H9 (cell line): ENCODE measurements around the gene GMPR. TPM values are rescaled to one million over a fixed set of nuclear protein-coding genes. Genes with fewer than 3 reads are reported as not detected.

Source experiments
- DNase-seq: peaks from one replicate; pipeline ENCODE4 v3.0.0-alpha.2; 2017
- H2AFZ ChIP-seq: one replicate; pipeline ENCODE4 v1.6.1; 2013; ENCODE audit warnings: mild to moderate bottlenecking, low read length, control low read depth, moderate library complexity
- H2AK5ac ChIP-seq: 2 replicates; pipeline ENCODE4 v1.6.1; 2013; ENCODE audit warnings: low read length, control low read depth, mixed read lengths; ENCODE audit not compliant: insufficient read length
- H2BK120ac ChIP-seq: one replicate; pipeline ENCODE4 v1.6.1; 2013; ENCODE audit warnings: low read depth, mild to moderate bottlenecking, low read length, control low read depth, inconsistent platforms; ENCODE audit not compliant: poor library complexity, severe bottlenecking
- H2BK12ac ChIP-seq: 2 replicates; pipeline ENCODE4 v1.6.1; 2013; ENCODE audit warnings: low read length, control low read depth, mixed read lengths, low read depth; ENCODE audit not compliant: insufficient read length
- H2BK15ac ChIP-seq: 2 replicates; pipeline ENCODE4 v1.6.1; 2013; ENCODE audit warnings: low read depth, low read length, control low read depth
- H2BK20ac ChIP-seq: one replicate; pipeline ENCODE4 v1.6.1; 2013; ENCODE audit warnings: low read depth, mild to moderate bottlenecking, low read length, control low read depth, inconsistent platforms; ENCODE audit not compliant: poor library complexity, severe bottlenecking
- H2BK5ac ChIP-seq: 2 replicates; pipeline ENCODE4 v1.6.1; 2013; ENCODE audit warnings: low read length, control low read depth, mixed read lengths; ENCODE audit not compliant: insufficient read length
- H3K14ac ChIP-seq: 2 replicates; pipeline ENCODE4 v1.6.1; 2013; ENCODE audit warnings: low read length, control low read depth; ENCODE audit not compliant: insufficient read depth
- H3K18ac ChIP-seq: 2 replicates; pipeline ENCODE4 v1.6.1; 2013; ENCODE audit warnings: low read depth, mild to moderate bottlenecking, mixed read lengths, low read length, control low read depth; ENCODE audit not compliant: insufficient read length
- H3K23ac ChIP-seq: 2 replicates; pipeline ENCODE4 v1.6.1; 2013; ENCODE audit warnings: low read length, control low read depth, mixed read lengths, low read depth; ENCODE audit not compliant: insufficient read length
- H3K23me2 ChIP-seq: 2 replicates; pipeline ENCODE4 v1.6.1; 2013; ENCODE audit warnings: low read depth, mild to moderate bottlenecking, mixed read lengths, low read length, control low read depth; ENCODE audit not compliant: insufficient read length, poor library complexity, severe bottlenecking
- H3K27ac ChIP-seq: 2 replicates; pipeline ENCODE4 v1.5.1; 2013; ENCODE audit warnings: low read length, control low read depth, mixed read lengths, low read depth; ENCODE audit not compliant: insufficient read length
- H3K27me3 ChIP-seq: 2 replicates; pipeline ENCODE4 v1.6.1; 2013; ENCODE audit warnings: low read length, control low read depth, inconsistent platforms; ENCODE audit not compliant: insufficient read depth
- H3K4ac ChIP-seq: 2 replicates; pipeline ENCODE4 v1.6.1; 2013; ENCODE audit warnings: low read depth, mild to moderate bottlenecking, control low read depth, inconsistent platforms, low read length, moderate library complexity
- H3K4me1 ChIP-seq: 2 replicates; pipeline ENCODE4 v1.6.1; 2013; ENCODE audit warnings: low read length, control low read depth, inconsistent platforms; ENCODE audit not compliant: insufficient read depth
- H3K4me2 ChIP-seq: 2 replicates; pipeline ENCODE4 v1.6.1; 2013; ENCODE audit warnings: low read length, control low read depth, mixed read lengths; ENCODE audit not compliant: insufficient read length, insufficient read depth
- H3K56ac ChIP-seq: 2 replicates; pipeline ENCODE4 v1.6.1; 2013; ENCODE audit warnings: low read depth, mild to moderate bottlenecking, mixed read lengths, low read length, control low read depth; ENCODE audit not compliant: insufficient read length
- H3K79me1 ChIP-seq: 2 replicates; pipeline ENCODE4 v1.6.1; 2013; ENCODE audit warnings: low read depth, mild to moderate bottlenecking, moderate library complexity, low read length, control low read depth, inconsistent platforms; ENCODE audit not compliant: insufficient read depth, poor library complexity, severe bottlenecking
- H3K79me2 ChIP-seq: 2 replicates; pipeline ENCODE4 v1.6.1; 2013; ENCODE audit warnings: low read length, control low read depth, inconsistent platforms; ENCODE audit not compliant: insufficient read depth
- H3K9ac ChIP-seq: 2 replicates; pipeline ENCODE4 v1.6.1; 2013; ENCODE audit warnings: low read length, control low read depth, mixed read lengths; ENCODE audit not compliant: insufficient read length; ENCODE audit errors: extremely low read depth
- H3K9me3 ChIP-seq: one replicate; pipeline ENCODE4 v1.6.1; 2013; ENCODE audit warnings: low read depth, low read length, inconsistent platforms; ENCODE audit not compliant: control insufficient read depth
- H3T11ph ChIP-seq: one replicate; pipeline ENCODE4 v1.6.1; 2013; ENCODE audit warnings: mild to moderate bottlenecking, low read length, control low read depth, inconsistent platforms
- H4K20me1 ChIP-seq: one replicate; pipeline ENCODE4 v1.6.1; 2013; ENCODE audit not compliant: control insufficient read depth, insufficient read length, insufficient read depth
- H4K5ac ChIP-seq: 2 replicates; pipeline ENCODE4 v1.6.1; 2013; ENCODE audit warnings: low read depth, mild to moderate bottlenecking, mixed read lengths, low read length, control low read depth; ENCODE audit not compliant: insufficient read length
- H4K8ac ChIP-seq: replicated peaks from 2 replicates; pipeline ENCODE4 v1.6.1; 2013; ENCODE audit warnings: low read length, control low read depth, mixed read lengths, low read depth; ENCODE audit not compliant: insufficient read length
- H4K91ac ChIP-seq: 2 replicates; pipeline ENCODE4 v1.6.1; 2013; ENCODE audit warnings: low read depth, mild to moderate bottlenecking, moderate library complexity, mixed read lengths, low read length, control low read depth; ENCODE audit not compliant: insufficient read length
- H3K27ac Mint-ChIP-seq, 3 experiments: 2 replicates in 2 of 3; 3 replicates in 1 of 3; pipeline ENCODE4 v1.8.0; 2020 to 2021; ENCODE audit warnings: mixed read lengths in 3 of 3, mild to moderate bottlenecking in 1 of 3, moderate library complexity in 1 of 3
- H3K27me3 Mint-ChIP-seq: 2 replicates; pipeline ENCODE4 v1.8.0; 2021; ENCODE audit warnings: low read depth, mild to moderate bottlenecking, moderate library complexity, mixed read lengths
- H3K36me3 Mint-ChIP-seq, 3 experiments: 2 replicates in 2 of 3; 3 replicates in 1 of 3; pipeline ENCODE4 v1.8.0; 2020 to 2021; ENCODE audit warnings: low read depth in 3 of 3, mixed read lengths in 3 of 3; ENCODE audit not compliant: insufficient read depth in 1 of 3
- H3K4me1 Mint-ChIP-seq, 2 experiments: 2 replicates each; pipeline ENCODE4 v1.8.0; 2020; ENCODE audit warnings: mixed read lengths in 2 of 2
- H3K4me3 Mint-ChIP-seq, 2 experiments: 2 replicates in 1 of 2; 3 replicates in 1 of 2; pipeline ENCODE4 v1.8.0; 2020 to 2021; ENCODE audit warnings: mild to moderate bottlenecking in 2 of 2, mixed read lengths in 2 of 2, moderate library complexity in 1 of 2
- H3K9me3 Mint-ChIP-seq, 2 experiments: 2 replicates in 1 of 2; 3 replicates in 1 of 2; pipeline ENCODE4 v1.8.0; 2020; ENCODE audit warnings: mild to moderate bottlenecking in 2 of 2, mixed read lengths in 2 of 2, moderate library complexity in 1 of 2
- WGBS: extraction: QIAGEN DNeasy Blood & Tissue Kit; methylation state at CpG from one replicate; pipeline ENCODE4 v1.1.7; 2013; ENCODE audit warnings: missing lambda C conversion rate, low lambda C conversion rate, mixed read lengths; ENCODE audit not compliant: insufficient read length; ENCODE audit errors: extremely low coverage; 5-methylcytosine and 5-hydroxymethylcytosine counted together
- total RNA-seq: library from RNA; stranded (reverse); gene quantifications from 2 replicates; pipeline ENCODE4 v1.2.1, GENCODE V29; 2021
- TF ChIP-seq, protein P1 (sequence below): fragments of 200-600 bp; sonication (generic); conservative IDR thresholded peaks from 3 replicates; pipeline ENCODE4 v1.8.0; 2021; ENCODE audit warnings: antibody characterized with exemption, mild to moderate bottlenecking

The GMPR gene
- total RNA-seq, 1 experiment from 2014 or later = 0.70 TPM

DNA sequence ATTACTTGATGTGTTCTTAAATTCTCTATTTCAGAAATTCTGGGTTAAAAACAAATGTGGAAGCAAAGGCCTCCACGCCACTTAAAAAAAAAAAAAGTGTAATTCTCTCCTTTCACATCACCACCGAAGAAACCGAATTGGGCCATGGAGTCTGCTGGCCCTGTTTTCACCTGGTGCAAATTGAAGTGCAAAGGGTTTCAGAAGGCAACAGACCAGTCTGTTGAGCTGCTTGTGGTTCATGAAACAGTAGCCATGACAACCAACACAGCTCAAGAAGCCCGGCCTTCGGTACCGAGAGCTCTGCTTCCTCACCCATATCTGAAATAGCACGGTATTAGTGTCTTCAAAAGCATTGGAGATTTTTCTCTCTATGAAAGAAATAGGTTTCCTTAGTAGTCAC is 63.1 kb downstream of the GMPR start:
- Histone ChIP-seq H2BK12ac (no peak overlapping the region), H2BK120ac (no peak overlapping the region), H3K4ac (no peak overlapping the region), H3K23me2 (peaks cover 3% of the 10 kb centered on the region), H4K8ac (no peak overlapping the region), H3K4me2 (no peak overlapping the region), H2BK20ac (no peak overlapping the region), H2AK5ac (no peak overlapping the region), H4K5ac (no peak overlapping the region), H2AFZ (no peak overlapping the region), H3T11ph (no peak overlapping the region), H2BK5ac (no peak overlapping the region), H4K20me1 (no peaks in the 10 kb centered on the region), H3K27me3 (peaks cover 2% of the 10 kb centered on the region; the same call in 1 of the 2 replicates), H3K14ac (no peak overlapping the region), H3K27ac (no peak overlapping the region), H3K23ac (no peak overlapping the region), H4K91ac (no peak overlapping the region), H3K79me1 (no peaks in the 10 kb centered on the region), H2BK15ac (no peak overlapping the region), H3K56ac (no peak overlapping the region), H3K9me3 (no peaks in the 10 kb centered on the region), H3K18ac (no peak overlapping the region), H3K4me1 (peaks cover 2% of the 10 kb centered on the region; the same call in 1 of the 2 replicates), H3K9ac (no peak overlapping the region), H3K79me2 (no peaks in the 10 kb centered on the region)
- Mint-ChIP-seq H3K4me1 (peaks cover 26 to 41% of the 10 kb centered on the region in 2 experiments), H3K36me3 (no peaks in the 10 kb centered on the region), H3K4me3 (no peak overlapping the region), H3K27ac (no peak overlapping the region), H3K27me3 (no peaks in the 10 kb centered on the region), H3K9me3 (no peaks in the 10 kb centered on the region)
- no CpG with 5 or more reads among the region's 7 CpGs for WGBS
- TF ChIP-seq, protein P1, sequence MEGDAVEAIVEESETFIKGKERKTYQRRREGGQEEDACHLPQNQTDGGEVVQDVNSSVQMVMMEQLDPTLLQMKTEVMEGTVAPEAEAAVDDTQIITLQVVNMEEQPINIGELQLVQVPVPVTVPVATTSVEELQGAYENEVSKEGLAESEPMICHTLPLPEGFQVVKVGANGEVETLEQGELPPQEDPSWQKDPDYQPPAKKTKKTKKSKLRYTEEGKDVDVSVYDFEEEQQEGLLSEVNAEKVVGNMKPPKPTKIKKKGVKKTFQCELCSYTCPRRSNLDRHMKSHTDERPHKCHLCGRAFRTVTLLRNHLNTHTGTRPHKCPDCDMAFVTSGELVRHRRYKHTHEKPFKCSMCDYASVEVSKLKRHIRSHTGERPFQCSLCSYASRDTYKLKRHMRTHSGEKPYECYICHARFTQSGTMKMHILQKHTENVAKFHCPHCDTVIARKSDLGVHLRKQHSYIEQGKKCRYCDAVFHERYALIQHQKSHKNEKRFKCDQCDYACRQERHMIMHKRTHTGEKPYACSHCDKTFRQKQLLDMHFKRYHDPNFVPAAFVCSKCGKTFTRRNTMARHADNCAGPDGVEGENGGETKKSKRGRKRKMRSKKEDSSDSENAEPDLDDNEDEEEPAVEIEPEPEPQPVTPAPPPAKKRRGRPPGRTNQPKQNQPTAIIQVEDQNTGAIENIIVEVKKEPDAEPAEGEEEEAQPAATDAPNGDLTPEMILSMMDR = no peak
- no peak for DNase-seq
